Astrocyte of the spinal cord (primary cell): ENCODE data around the gene TRERF1.
"Not testable (repeated sequence)": the region's sequence is repeated elsewhere in the genome, so short reads cannot be mapped to it uniquely, and the experiment has no call there.

Source experiments
- DNase-seq: peaks from one replicate; pipeline ENCODE4 v3.0.0; 2011; ENCODE audit warnings: low read depth, low spot score
- H3K4me3 ChIP-seq: 2 replicates; pipeline ENCODE4 v1.5.1; 2011; ENCODE audit warnings: low read depth, mild to moderate bottlenecking, low read length, moderate library complexity
- CTCF ChIP-seq: IDR thresholded peaks from 2 replicates; pipeline ENCODE4 v1.5.1; 2012; ENCODE audit warnings: low read depth, mild to moderate bottlenecking, low read length, inconsistent platforms
- in situ Hi-C: cut with HindIII; loops from 2 replicates; pipeline ENCODE4 v1.10.0; 2017; ENCODE audit warnings: low sequenced_read_pairs

Gene TRERF1

GRCh38 chr6:42217519-42218367 is 234.0 kb downstream of the TRERF1 start, which contains the start of gene MRPS10:
Gene MRPS10 (minus strand): TSS chr6:42217861. CDS start chr6:42217849, 12 bp downstream.
- DNase-seq, result peak; percentile 95
- no peak for TF ChIP-seq CTCF
- in situ Hi-C loops, result no loop called here
- H3K4me3 ChIP-seq, result peak within 1 kb of the TSS; percentile 93

- no peak for TF ChIP-seq CTCF
- peak overlapping the region; percentile 93 for H3K4me3 ChIP-seq
- DNase-seq, result no peak
- in situ Hi-C loops, result no loop called here
These were observed 234.6 kb downstream of the TRERF1 start for GRCh38 chr6:42217157-42217518.

GRCh38 chr6:42216495-42216894 is 235.2 kb downstream of the TRERF1 start:
- in situ Hi-C loops, DNase-seq: not testable (repeated sequence)
- peak overlapping the region; percentile 93 for H3K4me3 ChIP-seq

- no peak for TF ChIP-seq CTCF
- DNase-seq, result no peak
- in situ Hi-C loops, result no loop called here
- H3K4me3 ChIP-seq, result no peak overlapping the region
These were observed 239.3 kb downstream of the TRERF1 start for GRCh38 chr6:42212442-42212841.

GRCh38 chr6:42211726-42212125 is 240.0 kb downstream of the TRERF1 start:
- H3K4me3 ChIP-seq, result no peak overlapping the region
- in situ Hi-C loops, result no loop called here
- TF ChIP-seq CTCF, result no peak
- no peak for DNase-seq

- H3K4me3 ChIP-seq, result no peak overlapping the region
- in situ Hi-C loops, result no loop called here
- no peak for TF ChIP-seq CTCF
- DNase-seq, result no peak
These were observed 241.2 kb downstream of the TRERF1 start for GRCh38 chr6:42210551-42210950.

- DNase-seq, in situ Hi-C loops, H3K4me3 ChIP-seq: not testable (repeated sequence)
These were observed 244.2 kb downstream of the TRERF1 start for GRCh38 chr6:42207559-42207958.
